Panc1 (cell line): ENCODE data around the gene DCUN1D2. TPM values are rescaled to one million over a fixed set of nuclear protein-coding genes. Genes with fewer than 3 reads are reported as not detected.

Experiments
- ATAC-seq: fragments of 200-7000 bp; cut with Tn5 transposase; 2 replicates; pipeline ENCODE4 v1.9.1; 2020; ENCODE audit warnings: mild to moderate bottlenecking, moderate library complexity
- BruUV-seq: library from RNA; stranded (reverse); fragments of 400-500 nt; replicated peaks from 2 replicates; lab custom pipeline; 2021; lab: Mats Ljungman, UMichigan
- CTCF ChIA-PET: fragments of 300-600 bp; sonication (Branson Sonifier 250); formaldehyde crosslinking; loops from one replicate; lab custom pipeline; 2022; ENCODE audit warnings: antibody characterized with exemption; lab: Charles Lee
- POLR2A ChIA-PET: fragments of 300-600 bp; sonication (Branson Sonifier 250); formaldehyde crosslinking; loops from one replicate; lab custom pipeline; 2022; ENCODE audit warnings: antibody characterized with exemption; lab: Charles Lee
- DNase-seq: peaks from one replicate; pipeline ENCODE4 v3.0.0-alpha.2; 2010; ENCODE audit warnings: low read depth, low spot score
- H3K27ac ChIP-seq: 2 replicates; pipeline ENCODE4 v1.5.1; 2011; ENCODE audit warnings: mild to moderate bottlenecking, low read length, inconsistent platforms
- H3K27me3 ChIP-seq: fragments of 200-500 bp; sonication (Bioruptor generic); 2 replicates; pipeline ENCODE4 v1.6.0; 2014; ENCODE audit warnings: low read length, inconsistent platforms; ENCODE audit not compliant: control insufficient read depth, insufficient read depth
- H3K36me3 ChIP-seq: fragments of 200-500 bp; sonication (Bioruptor generic); 2 replicates; pipeline ENCODE4 v1.5.1; 2014; ENCODE audit warnings: inconsistent platforms, mild to moderate bottlenecking, low read length, moderate library complexity; ENCODE audit not compliant: control insufficient read depth, insufficient read depth
- H3K4me1 ChIP-seq: 2 replicates; pipeline ENCODE4 v1.5.1; 2011; ENCODE audit warnings: inconsistent platforms, mild to moderate bottlenecking, low read length, moderate library complexity; ENCODE audit not compliant: control insufficient read depth, insufficient read depth
- H3K4me3 ChIP-seq, 2 experiments: 2 replicates each; pipeline ENCODE4 v1.5.1; 2011 to 2012; ENCODE audit warnings: low read depth in 2 of 2, low read length in 2 of 2, mild to moderate bottlenecking in 2 of 2, inconsistent platforms in 1 of 2, moderate library complexity in 1 of 2
- H3K9me3 ChIP-seq: fragments of 200-500 bp; sonication (Bioruptor generic); 2 replicates; pipeline ENCODE4 v1.5.1; 2014; ENCODE audit warnings: low read depth, mild to moderate bottlenecking, inconsistent platforms, low read length, moderate library complexity; ENCODE audit not compliant: control insufficient read depth, insufficient read depth
- POLR2AphosphoS5 ChIP-seq: IDR thresholded peaks from 2 replicates; pipeline ENCODE4 v1.6.1; 2012; ENCODE audit warnings: mild to moderate bottlenecking, low read depth, low read length, moderate library complexity
- SIN3A ChIP-seq: IDR thresholded peaks from 2 replicates; pipeline ENCODE4 v1.6.1; 2012; ENCODE audit warnings: low read depth, mild to moderate bottlenecking, low read length, moderate library complexity, borderline replicate concordance; ENCODE audit not compliant: insufficient read depth
- TCF7L2 ChIP-seq: IDR thresholded peaks from 2 replicates; pipeline ENCODE4 v1.6.1; 2011; ENCODE audit warnings: mild to moderate bottlenecking, low read depth, low read length, inconsistent platforms
- in situ Hi-C: cut with HindIII; loops from 2 replicates; pipeline ENCODE4 v1.10.0; 2016; ENCODE audit warnings: low sequenced_read_pairs, low pct_unique_long_range_greater_than_20kb
- intact Hi-C: fragments of 100-400 bp; cut with micrococcal nuclease; formaldehyde crosslinking; loops from one replicate; pipeline ENCODE4 v1.10.0; 2022; ENCODE audit not compliant: unreplicated experiment
- total RNA-seq: library from RNA; stranded (reverse); gene quantifications from one replicate; pipeline ENCODE4 v1.2.1, GENCODE V29; 2021; ENCODE audit not compliant: unreplicated experiment
- TF ChIP-seq, protein P1 (sequence below): fragments of 450-650 bp; IDR thresholded peaks from 2 replicates; pipeline ENCODE4 v1.5.1; 2017; ENCODE audit warnings: mild to moderate bottlenecking
- TF ChIP-seq, protein P2 (sequence below), 2 experiments: IDR thresholded peaks; 2 replicates each; pipeline ENCODE4 v1.6.1; 2011 to 2012; ENCODE audit warnings: low read depth in 2 of 2, control low read depth in 1 of 2, low read length in 1 of 2, mild to moderate bottlenecking in 1 of 2, moderate library complexity in 1 of 2; ENCODE audit not compliant: insufficient read depth in 1 of 2

Gene DCUN1D2
- total RNA-seq, 1 experiment from 2014 or later, result 22.8 TPM

DNA sequence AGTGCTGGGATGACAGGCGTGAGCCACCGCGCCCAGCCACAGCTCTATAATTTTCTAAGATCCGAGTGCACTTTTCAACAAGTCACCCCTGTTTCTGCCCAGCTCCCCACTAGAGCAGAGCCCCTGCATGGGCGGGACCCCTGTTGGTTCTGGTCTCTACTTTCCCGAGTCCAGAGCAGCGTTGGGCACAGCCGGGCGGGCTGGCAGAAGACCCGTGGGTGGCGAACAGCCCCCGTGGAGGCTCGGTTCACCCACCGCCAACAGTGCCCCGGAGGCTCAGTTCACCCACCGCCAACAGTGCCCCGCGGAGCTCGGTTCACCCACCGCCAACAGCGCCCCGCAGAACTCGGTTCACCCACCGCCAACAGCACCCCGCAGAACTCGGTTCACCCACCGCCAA lies 78.1 kb downstream of the DCUN1D2 start:
- intact Hi-C loops (no loop called here), in situ Hi-C loops (no loop called here)
- ATAC-seq, result no peak
- ChIA-PET CTCF (no interaction called here), POLR2A (no interaction called here)
- H3K36me3 ChIP-seq, result no peaks in the 10 kb centered on the region
- H3K4me3 ChIP-seq, result no peak overlapping the region
- H3K27me3 ChIP-seq, result no peaks in the 10 kb centered on the region
- no peak for DNase-seq
- no TSS peak for BruUV-seq
- no peaks in the 10 kb centered on the region for H3K9me3 ChIP-seq
- no peak for TF ChIP-seq SIN3A
- no peak for TF ChIP-seq TCF7L2
- TF ChIP-seq, protein P1, sequence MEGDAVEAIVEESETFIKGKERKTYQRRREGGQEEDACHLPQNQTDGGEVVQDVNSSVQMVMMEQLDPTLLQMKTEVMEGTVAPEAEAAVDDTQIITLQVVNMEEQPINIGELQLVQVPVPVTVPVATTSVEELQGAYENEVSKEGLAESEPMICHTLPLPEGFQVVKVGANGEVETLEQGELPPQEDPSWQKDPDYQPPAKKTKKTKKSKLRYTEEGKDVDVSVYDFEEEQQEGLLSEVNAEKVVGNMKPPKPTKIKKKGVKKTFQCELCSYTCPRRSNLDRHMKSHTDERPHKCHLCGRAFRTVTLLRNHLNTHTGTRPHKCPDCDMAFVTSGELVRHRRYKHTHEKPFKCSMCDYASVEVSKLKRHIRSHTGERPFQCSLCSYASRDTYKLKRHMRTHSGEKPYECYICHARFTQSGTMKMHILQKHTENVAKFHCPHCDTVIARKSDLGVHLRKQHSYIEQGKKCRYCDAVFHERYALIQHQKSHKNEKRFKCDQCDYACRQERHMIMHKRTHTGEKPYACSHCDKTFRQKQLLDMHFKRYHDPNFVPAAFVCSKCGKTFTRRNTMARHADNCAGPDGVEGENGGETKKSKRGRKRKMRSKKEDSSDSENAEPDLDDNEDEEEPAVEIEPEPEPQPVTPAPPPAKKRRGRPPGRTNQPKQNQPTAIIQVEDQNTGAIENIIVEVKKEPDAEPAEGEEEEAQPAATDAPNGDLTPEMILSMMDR, result no peak
- TF ChIP-seq, protein P2, sequence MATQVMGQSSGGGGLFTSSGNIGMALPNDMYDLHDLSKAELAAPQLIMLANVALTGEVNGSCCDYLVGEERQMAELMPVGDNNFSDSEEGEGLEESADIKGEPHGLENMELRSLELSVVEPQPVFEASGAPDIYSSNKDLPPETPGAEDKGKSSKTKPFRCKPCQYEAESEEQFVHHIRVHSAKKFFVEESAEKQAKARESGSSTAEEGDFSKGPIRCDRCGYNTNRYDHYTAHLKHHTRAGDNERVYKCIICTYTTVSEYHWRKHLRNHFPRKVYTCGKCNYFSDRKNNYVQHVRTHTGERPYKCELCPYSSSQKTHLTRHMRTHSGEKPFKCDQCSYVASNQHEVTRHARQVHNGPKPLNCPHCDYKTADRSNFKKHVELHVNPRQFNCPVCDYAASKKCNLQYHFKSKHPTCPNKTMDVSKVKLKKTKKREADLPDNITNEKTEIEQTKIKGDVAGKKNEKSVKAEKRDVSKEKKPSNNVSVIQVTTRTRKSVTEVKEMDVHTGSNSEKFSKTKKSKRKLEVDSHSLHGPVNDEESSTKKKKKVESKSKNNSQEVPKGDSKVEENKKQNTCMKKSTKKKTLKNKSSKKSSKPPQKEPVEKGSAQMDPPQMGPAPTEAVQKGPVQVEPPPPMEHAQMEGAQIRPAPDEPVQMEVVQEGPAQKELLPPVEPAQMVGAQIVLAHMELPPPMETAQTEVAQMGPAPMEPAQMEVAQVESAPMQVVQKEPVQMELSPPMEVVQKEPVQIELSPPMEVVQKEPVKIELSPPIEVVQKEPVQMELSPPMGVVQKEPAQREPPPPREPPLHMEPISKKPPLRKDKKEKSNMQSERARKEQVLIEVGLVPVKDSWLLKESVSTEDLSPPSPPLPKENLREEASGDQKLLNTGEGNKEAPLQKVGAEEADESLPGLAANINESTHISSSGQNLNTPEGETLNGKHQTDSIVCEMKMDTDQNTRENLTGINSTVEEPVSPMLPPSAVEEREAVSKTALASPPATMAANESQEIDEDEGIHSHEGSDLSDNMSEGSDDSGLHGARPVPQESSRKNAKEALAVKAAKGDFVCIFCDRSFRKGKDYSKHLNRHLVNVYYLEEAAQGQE (IDR thresholded peaks at IDR 0.05; ENCODE audit: insufficient read depth in 1 of 2, low read depth in 2 of 2, low read length in 1 of 2), result no peak
- TF ChIP-seq POLR2AphosphoS5, result no peak
- H3K27ac ChIP-seq, result no peak overlapping the region
- H3K4me1 ChIP-seq, result peaks cover 8% of the 10 kb centered on the region

DNA sequence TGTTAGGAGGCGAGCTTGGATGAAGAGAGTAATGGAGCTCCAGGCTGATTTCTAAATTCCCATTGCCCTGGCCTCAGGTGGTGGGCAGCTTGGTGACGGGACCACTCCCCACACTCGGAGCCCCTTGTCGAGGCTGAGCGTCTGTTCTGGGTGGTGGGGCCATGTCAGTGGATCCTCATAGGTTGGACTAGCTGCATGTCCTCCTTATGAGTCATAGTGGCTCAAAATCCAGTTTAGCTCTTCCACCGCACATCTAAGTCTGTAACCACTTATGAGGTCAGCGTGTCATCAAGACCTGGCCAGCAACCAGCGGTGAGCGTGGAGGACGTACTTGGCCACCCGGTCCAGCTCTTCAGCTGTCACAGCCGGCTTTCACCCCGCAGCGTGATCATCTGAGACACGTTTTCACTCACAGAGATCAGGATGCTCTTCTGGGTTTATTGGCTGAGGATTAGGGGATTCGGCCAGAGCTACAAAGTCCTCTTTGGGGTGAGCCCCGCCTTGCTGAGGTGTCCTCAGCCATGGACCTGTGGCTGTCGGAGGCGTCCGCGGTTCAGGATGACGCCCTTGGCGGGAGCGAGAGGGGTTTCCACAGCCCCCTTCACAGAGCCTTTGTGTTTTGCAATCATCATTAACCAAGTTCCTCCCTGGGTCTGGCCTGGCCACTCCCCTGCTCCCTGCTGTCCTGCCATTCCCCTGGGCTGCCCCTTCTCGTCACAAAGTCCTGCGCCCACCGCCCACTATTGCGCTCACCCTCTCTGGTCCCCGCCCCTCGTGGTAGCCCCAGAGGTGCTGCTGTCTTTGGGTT lies 79.1 kb downstream of the DCUN1D2 start:
- H3K27ac ChIP-seq, result no peak overlapping the region
- no peaks in the 10 kb centered on the region for H3K36me3 ChIP-seq
- ATAC-seq (peak; percentile 73), DNase-seq (peak; percentile 35)
- no TSS peak for BruUV-seq
- intact Hi-C loops, result no loop called here
- CTCF ChIA-PET, result no interaction called here
- H3K27me3 ChIP-seq, result no peaks in the 10 kb centered on the region
- no peaks in the 10 kb centered on the region for H3K9me3 ChIP-seq
- H3K4me3 ChIP-seq, result peak overlapping the region in 1 of 2 experiments; percentile 39; a peak in 2 of 4 replicates
- in situ Hi-C loops, result no loop called here
- TF ChIP-seq, protein P2 (IDR thresholded peaks at IDR 0.05; ENCODE audit: insufficient read depth in 1 of 2, low read depth in 2 of 2, low read length in 1 of 2), result no peak
- TF ChIP-seq TCF7L2 (no peak), POLR2AphosphoS5 (no peak), SIN3A (no peak)
- TF ChIP-seq, protein P1, result no peak
- POLR2A ChIA-PET, result no interaction called here
- H3K4me1 ChIP-seq, result peaks cover 8% of the 10 kb centered on the region
